Activated CD4-positive, alpha-beta memory T cell treated with anti-CD3 and anti-CD28 coated beads, Interleukin-2, amount 10 ng/mL, durations not matched to agents 7 days and 5 days (primary cell): Measurements from ENCODE around the gene FBXO40. TPM values are rescaled to one million over a fixed set of nuclear protein-coding genes. Genes with fewer than 3 reads are reported as not detected.
"Not testable (repeated sequence)": the region's sequence is repeated elsewhere in the genome, so short reads cannot be mapped to it uniquely, and the experiment has no call there.

ENCODE experiments used
- CTCF ChIA-PET: fragments of 350-600 bp; sonication (Branson Sonifier 250); formaldehyde crosslinking; loops from one replicate; lab custom pipeline; 2021; ENCODE audit warnings: antibody characterized with exemption, inconsistent platforms; lab: Charles Lee
- POLR2A ChIA-PET: fragments of 350-600 bp; sonication (Branson Sonifier 250); formaldehyde crosslinking; loops from one replicate; lab custom pipeline; 2021; ENCODE audit warnings: antibody characterized with exemption; lab: Charles Lee
- DNase-seq: peaks from one replicate; pipeline ENCODE4 v3.0.0-alpha.2; 2020
- H3K27ac Mint-ChIP-seq: one replicate; pipeline ENCODE4 v1.8.0; 2021; ENCODE audit warnings: mild to moderate bottlenecking, mixed read lengths
- H3K27me3 Mint-ChIP-seq: one replicate; pipeline ENCODE4 v1.8.0; 2021; ENCODE audit warnings: mixed read lengths
- H3K36me3 Mint-ChIP-seq: one replicate; pipeline ENCODE4 v1.8.0; 2021; ENCODE audit warnings: low read depth, mixed read lengths
- H3K4me1 Mint-ChIP-seq: one replicate; pipeline ENCODE4 v1.8.0; 2021; ENCODE audit warnings: mixed read lengths
- H3K4me3 Mint-ChIP-seq: one replicate; pipeline ENCODE4 v1.8.0; 2021; ENCODE audit warnings: mild to moderate bottlenecking, mixed read lengths
- H3K9me3 Mint-ChIP-seq: one replicate; pipeline ENCODE4 v1.8.0; 2021; ENCODE audit warnings: mixed read lengths
- total RNA-seq, 2 experiments: library from RNA; stranded (reverse); gene quantifications; one replicate each; pipeline ENCODE4 v1.2.3, GENCODE V29; 2021

The FBXO40 gene
- total RNA-seq, 2 experiments from 2014 or later = not detected

DNA sequence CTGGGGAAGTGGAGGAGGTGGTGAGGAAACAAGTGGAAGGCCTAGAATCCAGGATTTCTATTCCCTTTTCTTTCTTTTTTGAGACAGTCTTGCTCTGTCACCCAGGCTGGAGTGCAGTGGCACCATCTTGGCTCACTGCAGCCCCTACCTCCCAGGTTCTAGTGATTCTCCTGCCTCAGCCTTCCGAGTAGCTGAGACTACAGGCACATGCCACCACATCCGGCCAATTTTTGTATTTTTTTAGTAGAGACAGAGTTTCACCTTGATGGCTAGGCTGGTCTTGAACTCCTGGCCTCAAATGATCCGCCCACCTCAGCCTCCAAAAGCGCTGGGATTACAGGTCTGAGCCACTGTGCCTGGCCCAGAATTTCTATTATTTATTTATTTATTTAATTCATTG lies 627 bp downstream of the FBXO40 start:
- H3K36me3 Mint-ChIP-seq, POLR2A ChIA-PET, H3K4me3 Mint-ChIP-seq, H3K4me1 Mint-ChIP-seq, H3K9me3 Mint-ChIP-seq, H3K27ac Mint-ChIP-seq, DNase-seq: not testable (repeated sequence)
- CTCF ChIA-PET = interaction anchor here (0.6 kb wide), 1 partner anchor 38 kb away, joined by 3 read pairs; no protein-coding TSS in a partner anchor
- peaks cover 13% of the 10 kb centered on the region for H3K27me3 Mint-ChIP-seq

DNA sequence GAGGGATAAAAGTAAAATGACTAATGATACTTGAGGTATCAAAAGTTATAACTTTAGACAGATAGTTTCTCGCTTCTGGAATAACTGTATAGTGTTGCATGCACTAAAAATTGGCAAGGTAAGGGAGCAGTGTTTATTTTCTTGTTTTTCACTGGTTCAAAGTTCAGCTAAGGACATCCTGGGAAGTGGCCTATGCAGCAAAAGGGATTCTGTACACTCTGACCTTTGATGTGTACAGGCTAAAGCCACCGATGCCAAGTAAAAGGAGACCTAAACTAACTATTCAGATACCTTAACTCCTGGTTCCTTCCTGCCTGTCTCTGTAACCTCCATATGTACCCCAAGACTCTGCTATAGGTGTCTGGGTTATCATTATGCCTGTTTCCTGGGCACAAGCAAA lies 1.7 kb downstream of the FBXO40 start:
- Mint-ChIP-seq H3K27me3 (peaks cover 13% of the 10 kb centered on the region), H3K27ac (no peak overlapping the region), H3K4me3 (no peak overlapping the region), H3K4me1 (no peaks in the 10 kb centered on the region), H3K9me3 (no peaks in the 10 kb centered on the region), H3K36me3 (no peaks in the 10 kb centered on the region)
- ChIA-PET POLR2A (no interaction called here), CTCF (no interaction called here)
- DNase-seq = no peak

DNA sequence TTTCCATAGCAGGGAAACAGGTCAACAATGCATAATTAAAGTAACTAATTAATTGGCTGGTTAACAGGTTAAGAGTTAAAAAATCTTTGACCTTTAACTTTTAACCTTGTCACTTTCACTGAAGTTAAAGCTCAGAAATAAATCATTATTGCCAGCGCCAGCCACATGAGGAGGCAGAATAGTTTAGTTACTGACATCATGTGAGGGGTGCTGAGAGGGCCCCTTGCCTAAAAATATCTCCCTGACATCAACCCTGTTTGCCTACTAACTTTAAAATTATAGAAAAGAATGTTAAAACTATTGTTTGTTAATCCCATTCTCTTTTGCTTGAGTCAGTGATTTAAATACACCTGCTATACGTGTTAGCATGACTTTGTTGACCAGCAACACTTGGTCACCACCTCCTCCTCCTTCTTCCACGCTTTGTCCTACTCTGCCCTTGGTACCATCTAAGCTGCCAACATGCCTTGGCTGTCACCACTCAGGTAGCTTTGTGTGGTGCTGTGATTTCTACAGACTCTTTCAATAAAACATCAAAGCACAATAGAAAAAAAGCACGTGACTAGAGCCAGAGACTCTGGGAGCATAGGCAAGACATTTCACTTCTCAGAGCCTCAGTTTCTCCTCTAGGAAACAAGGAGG lies 2.7 kb downstream of the FBXO40 start:
- ChIA-PET POLR2A (no interaction called here), CTCF (no interaction called here)
- Mint-ChIP-seq H3K27ac (no peak overlapping the region), H3K27me3 (peaks cover 10% of the 10 kb centered on the region), H3K36me3 (no peaks in the 10 kb centered on the region), H3K4me1 (no peaks in the 10 kb centered on the region), H3K9me3 (no peaks in the 10 kb centered on the region), H3K4me3 (no peak overlapping the region)
- no peak for DNase-seq

DNA sequence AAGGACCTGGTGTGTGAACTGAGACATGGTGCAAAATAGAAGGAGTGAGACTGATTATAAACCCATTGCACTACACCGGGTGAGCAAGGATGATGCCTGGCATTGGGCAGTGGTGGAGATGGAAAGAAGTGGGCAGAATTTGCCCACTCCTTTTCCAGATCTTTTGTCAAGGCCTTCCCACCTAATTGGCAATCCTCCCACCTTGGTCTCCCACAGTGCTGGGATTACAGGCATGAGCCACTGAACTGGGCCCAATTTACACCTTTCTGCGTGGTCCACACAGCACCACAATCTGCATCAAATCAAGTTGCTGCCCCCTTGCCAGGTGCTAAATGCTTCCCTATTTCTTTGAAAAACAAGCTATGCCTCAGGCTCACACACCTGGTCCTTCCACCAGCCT lies 5.4 kb downstream of the FBXO40 start:
- Mint-ChIP-seq H3K27me3 (peaks cover 2% of the 10 kb centered on the region), H3K36me3 (no peaks in the 10 kb centered on the region), H3K4me1 (no peaks in the 10 kb centered on the region), H3K9me3 (no peaks in the 10 kb centered on the region), H3K27ac (no peak overlapping the region), H3K4me3 (no peak overlapping the region)
- no peak for DNase-seq
- POLR2A ChIA-PET = no interaction called here
- CTCF ChIA-PET = interaction anchor here (1.2 kb wide), 1 partner anchor 35 kb away, joined by 3 read pairs; no protein-coding TSS in a partner anchor

DNA sequence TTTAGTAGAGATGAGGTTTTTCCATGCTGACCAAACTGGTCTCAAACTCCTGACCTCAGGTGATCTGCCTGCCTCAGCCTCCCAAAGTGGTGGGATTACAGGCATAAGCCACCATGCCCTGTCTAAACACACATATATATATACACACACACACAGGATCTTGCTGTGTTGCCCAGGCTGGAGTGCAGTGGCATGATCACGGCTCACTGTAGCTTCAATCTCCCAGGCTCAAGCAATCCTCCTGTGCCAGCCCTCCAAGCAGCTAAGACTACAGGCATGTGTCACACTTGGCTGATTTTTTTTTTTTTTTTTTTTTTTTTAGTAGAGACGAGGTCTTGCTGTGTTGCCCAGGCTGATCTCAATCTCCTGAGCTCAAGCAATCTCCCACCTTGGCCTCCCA lies 6.7 kb downstream of the FBXO40 start:
- H3K27me3 Mint-ChIP-seq, DNase-seq, H3K9me3 Mint-ChIP-seq, H3K36me3 Mint-ChIP-seq, H3K4me1 Mint-ChIP-seq, POLR2A ChIA-PET, H3K27ac Mint-ChIP-seq, H3K4me3 Mint-ChIP-seq: not testable (repeated sequence)
- CTCF ChIA-PET = interaction anchor here (0.7 kb wide), 1 partner anchor 527 kb away, joined by 3 read pairs; no protein-coding TSS in a partner anchor

DNA sequence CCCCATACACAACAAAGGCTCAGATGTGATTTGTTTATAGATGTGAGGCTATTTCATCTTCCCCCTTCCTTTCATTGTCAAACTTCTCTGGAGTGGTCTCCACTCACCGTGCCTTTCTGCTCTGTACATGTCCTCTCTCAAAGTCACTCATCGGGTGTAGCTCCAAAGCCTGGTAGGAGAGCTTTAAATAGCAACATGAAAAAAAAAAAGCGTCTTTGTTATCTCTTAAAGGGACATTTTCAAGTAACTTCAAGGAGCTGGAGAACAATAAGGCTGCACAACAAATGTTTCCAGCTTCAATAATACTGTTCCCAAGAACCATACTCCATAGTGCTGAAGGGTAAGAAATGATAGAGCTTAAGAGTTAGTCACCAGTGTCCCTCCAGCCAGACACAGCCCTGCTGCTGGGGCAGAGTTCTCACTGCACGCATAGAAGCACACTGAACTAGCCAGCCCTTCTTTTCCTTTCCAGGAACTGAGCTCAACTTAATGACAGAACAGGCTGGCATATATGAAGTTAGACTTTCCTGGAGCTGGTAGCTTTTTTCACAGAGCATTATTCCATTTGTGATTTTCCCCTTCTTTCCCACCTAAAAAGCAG lies 8.1 kb downstream of the FBXO40 start:
- Mint-ChIP-seq H3K4me3 (no peak overlapping the region), H3K27ac (no peak overlapping the region), H3K27me3 (peaks cover 2% of the 10 kb centered on the region), H3K4me1 (no peaks in the 10 kb centered on the region), H3K9me3 (no peaks in the 10 kb centered on the region), H3K36me3 (no peaks in the 10 kb centered on the region)
- DNase-seq = no peak
- CTCF ChIA-PET = no interaction called here
- POLR2A ChIA-PET = no interaction called here

DNA sequence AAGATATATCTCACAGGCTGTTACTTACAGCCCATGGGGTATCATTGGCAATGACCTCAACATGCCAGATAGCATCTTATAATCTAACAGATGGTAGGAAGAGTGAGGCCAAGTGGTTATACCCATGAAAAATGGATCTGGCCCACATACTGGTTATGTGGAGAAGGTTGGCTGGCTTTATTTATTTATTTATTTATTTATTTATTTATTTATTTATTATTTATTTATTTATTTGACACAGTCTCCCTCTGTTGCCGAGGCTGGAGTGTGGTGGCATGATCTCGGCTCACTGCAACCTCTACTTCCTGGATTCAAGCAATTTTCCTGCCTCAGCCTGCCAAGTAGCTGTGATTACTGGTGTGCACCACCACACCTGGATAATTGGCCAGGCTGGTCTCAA lies 11.6 kb downstream of the FBXO40 start:
- Mint-ChIP-seq H3K36me3 (no peaks in the 10 kb centered on the region), H3K4me1 (no peaks in the 10 kb centered on the region), H3K27ac (no peak overlapping the region), H3K9me3 (no peaks in the 10 kb centered on the region), H3K27me3 (peaks cover 2% of the 10 kb centered on the region), H3K4me3 (no peak overlapping the region)
- ChIA-PET CTCF (no interaction called here), POLR2A (no interaction called here)
- DNase-seq = no peak

DNA sequence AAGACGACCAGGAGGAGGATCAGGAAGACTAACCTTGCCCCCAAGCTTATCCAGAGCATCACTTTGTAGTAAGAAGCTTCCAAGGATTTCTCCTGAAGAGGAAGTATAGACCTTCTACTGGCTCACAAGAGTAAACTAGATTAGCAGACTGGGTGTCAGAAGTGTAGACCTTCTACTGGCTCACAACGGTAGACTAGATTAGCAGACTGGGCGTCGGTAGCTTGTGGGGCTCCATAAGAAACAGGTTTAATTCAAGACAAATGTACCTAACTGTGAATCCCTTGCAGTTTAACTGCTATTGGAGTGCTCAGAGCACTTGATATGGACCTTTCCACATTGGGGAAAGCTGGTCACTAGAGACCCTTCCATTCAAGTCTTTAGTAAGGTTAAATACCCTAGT lies 12.9 kb downstream of the FBXO40 start:
- Mint-ChIP-seq H3K4me1 (no peaks in the 10 kb centered on the region), H3K4me3 (no peak overlapping the region), H3K9me3 (no peaks in the 10 kb centered on the region), H3K36me3 (no peaks in the 10 kb centered on the region), H3K27me3 (peaks cover under 1% of the 10 kb centered on the region), H3K27ac (no peak overlapping the region)
- no peak for DNase-seq
- POLR2A ChIA-PET = no interaction called here
- CTCF ChIA-PET = no interaction called here

DNA sequence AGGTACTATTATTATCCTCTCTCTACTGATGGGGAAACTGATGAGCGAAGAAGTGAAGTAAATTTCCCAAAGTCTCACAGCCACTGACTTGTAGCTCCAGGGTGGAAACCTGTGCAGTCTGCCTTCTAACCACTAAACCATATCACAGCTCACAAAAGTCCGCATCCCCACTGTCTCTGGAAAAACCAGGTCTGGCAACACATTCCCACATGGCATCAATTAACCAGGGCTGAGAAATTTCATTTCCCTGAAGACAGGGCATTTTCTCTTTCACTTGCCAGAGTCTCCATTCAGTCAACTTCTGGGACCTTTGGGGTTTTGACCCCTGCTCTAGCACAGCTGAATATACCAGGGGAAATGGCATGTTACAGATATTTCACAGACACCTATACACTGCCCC lies 26.5 kb downstream of the FBXO40 start:
- Mint-ChIP-seq H3K27me3 (peaks cover 6% of the 10 kb centered on the region), H3K9me3 (no peaks in the 10 kb centered on the region), H3K4me3 (no peak overlapping the region), H3K27ac (no peak overlapping the region), H3K36me3 (no peaks in the 10 kb centered on the region), H3K4me1 (peaks cover 3% of the 10 kb centered on the region)
- POLR2A ChIA-PET = no interaction called here
- DNase-seq = no peak
- CTCF ChIA-PET = no interaction called here

DNA sequence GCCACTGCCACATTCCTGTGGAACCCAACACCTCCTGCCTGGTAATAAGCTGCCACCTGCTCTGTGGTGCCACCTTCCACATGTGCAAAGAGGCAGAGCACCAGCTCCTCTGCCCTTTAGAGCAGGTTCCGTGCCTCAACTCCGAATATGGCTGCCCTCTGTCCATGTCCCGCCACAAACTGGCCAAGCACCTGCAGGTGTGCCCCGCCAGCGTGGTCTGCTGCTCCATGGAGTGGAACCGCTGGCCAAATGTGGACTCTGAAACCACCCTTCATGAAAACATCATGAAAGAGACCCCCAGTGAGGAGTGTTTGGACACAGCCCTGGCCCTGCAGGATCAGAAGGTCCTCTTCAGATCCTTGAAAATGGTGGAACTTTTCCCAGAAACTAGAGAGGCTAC lies 28.3 kb downstream of the FBXO40 start:
- CTCF ChIA-PET = no interaction called here
- Mint-ChIP-seq H3K4me3 (no peak overlapping the region), H3K27me3 (peaks cover 3% of the 10 kb centered on the region), H3K36me3 (no peaks in the 10 kb centered on the region), H3K9me3 (no peaks in the 10 kb centered on the region), H3K4me1 (peaks cover 3% of the 10 kb centered on the region), H3K27ac (no peak overlapping the region)
- DNase-seq = no peak
- POLR2A ChIA-PET = no interaction called here

DNA sequence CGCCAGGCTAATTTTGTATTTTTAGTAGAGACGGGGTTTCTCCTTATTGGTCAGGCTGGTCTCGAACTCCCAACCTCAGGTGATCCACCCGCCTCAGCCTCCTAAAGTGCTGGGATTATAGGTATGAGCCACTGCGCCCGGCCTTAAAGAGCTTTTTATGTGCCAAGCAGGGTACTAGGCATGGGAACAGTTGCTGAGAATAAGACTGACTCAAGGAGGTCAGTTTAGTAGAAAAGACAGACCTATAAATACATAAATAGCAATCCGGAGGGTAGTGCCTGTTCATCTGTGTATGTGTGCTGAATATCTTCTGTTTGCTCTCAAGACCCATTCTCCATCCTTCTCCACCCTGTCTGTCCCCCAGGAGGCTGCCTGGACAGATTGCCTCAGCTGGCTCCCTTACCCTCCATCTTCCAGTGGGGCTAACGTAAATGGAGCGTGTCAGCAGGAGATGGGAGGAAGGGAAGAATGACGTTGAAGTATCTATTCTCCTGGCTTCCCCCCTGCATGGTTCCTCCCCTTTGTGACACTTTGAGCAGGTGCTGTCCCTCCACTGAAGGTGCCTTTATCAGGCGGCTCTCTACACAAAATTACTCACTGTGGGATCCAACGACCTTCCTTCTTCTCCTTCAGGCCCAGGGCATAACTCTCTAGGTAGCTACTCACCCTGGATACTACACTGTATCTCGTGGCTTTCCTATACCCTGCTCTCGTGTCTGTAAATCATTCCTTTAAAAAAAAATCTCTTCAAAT lies 31.1 kb downstream of the FBXO40 start:
- Mint-ChIP-seq H3K4me1 (peaks cover 3% of the 10 kb centered on the region), H3K4me3 (no peak overlapping the region), H3K36me3 (peaks cover 10% of the 10 kb centered on the region), H3K9me3 (no peaks in the 10 kb centered on the region), H3K27me3 (peaks cover 3% of the 10 kb centered on the region), H3K27ac (no peak overlapping the region)
- ChIA-PET CTCF (no interaction called here), POLR2A (no interaction called here)
- no peak for DNase-seq

DNA sequence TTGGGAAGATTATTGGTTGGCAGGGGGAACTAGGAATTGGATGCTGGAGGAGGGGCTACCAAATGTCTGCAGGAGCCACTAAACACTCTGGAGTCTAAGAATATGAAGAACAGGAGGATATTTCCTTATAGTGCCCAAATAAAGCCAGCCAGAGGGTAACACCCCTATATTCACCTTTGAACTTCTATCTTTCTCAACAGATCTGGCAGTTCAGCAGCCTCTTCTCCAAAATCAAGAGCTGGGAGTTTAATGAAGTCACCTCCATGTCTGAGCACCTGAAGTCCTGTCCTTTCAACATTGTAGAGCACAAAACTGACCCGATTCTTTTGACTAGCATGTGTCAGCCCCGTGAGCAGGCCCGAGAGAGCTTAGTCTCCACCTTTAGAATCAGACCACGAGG lies 33.3 kb downstream of the FBXO40 start:
- DNase-seq = no peak
- Mint-ChIP-seq H3K36me3 (peaks cover 30% of the 10 kb centered on the region), H3K4me1 (peaks cover 3% of the 10 kb centered on the region), H3K9me3 (no peaks in the 10 kb centered on the region), H3K27ac (no peak overlapping the region), H3K27me3 (peaks cover 2% of the 10 kb centered on the region), H3K4me3 (no peak overlapping the region)
- CTCF ChIA-PET = no interaction called here
- POLR2A ChIA-PET = interaction anchor here (1.2 kb wide), 1 partner anchor 34 kb away, joined by 3 read pairs; the partner anchor contains the start of gene HCLS1

DNA sequence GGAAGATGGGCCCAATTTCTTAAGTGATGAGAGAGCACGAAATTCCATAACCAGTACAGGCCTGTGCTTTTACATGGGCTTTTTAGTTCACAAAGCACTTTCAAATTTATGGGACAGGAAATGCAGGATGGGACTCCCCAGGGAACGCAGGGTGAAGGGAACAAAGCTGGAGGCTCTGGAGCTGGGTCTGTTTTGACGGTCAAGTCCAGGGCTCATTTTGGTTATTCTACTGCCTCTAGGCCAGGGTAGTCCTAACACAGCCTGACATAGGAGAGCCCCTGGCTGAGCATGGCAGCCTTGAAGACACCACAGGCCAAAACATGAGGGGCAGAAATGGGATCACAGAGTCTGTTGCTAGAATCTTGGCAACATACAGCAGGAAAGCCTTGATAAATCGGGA lies 34.0 kb downstream of the FBXO40 start:
- no peak for DNase-seq
- CTCF ChIA-PET = no interaction called here
- H3K27me3 Mint-ChIP-seq = peaks cover 2% of the 10 kb centered on the region
- no peaks in the 10 kb centered on the region for H3K9me3 Mint-ChIP-seq
- H3K36me3 Mint-ChIP-seq = peaks cover 36% of the 10 kb centered on the region
- no peak overlapping the region for H3K27ac Mint-ChIP-seq
- POLR2A ChIA-PET = no interaction called here
- no peak overlapping the region for H3K4me3 Mint-ChIP-seq
- H3K4me1 Mint-ChIP-seq = no peaks in the 10 kb centered on the region
